PC-3 (cell line): ENCODE data around the gene VEGFB.

Source experiments
- EZH2 ChIP-seq: fragments of 300-600 bp; sonication (generic); IDR thresholded peaks from one replicate; pipeline ENCODE4 v1.6.1; 2017; ENCODE audit warnings: antibody characterized with exemption, mild to moderate bottlenecking, low read length; ENCODE audit not compliant: unreplicated experiment
- EZH2phosphoT487 ChIP-seq: fragments of 300-600 bp; sonication (generic); IDR thresholded peaks from 2 replicates; pipeline ENCODE4 v1.6.1; 2018; ENCODE audit warnings: mild to moderate bottlenecking, antibody characterized with exemption, low read length, borderline replicate concordance
- TF ChIP-seq, protein P1 (sequence below): fragments of 300-600 bp; sonication (generic); conservative IDR thresholded peaks from 2 replicates; pipeline ENCODE4 v1.5.1; 2017; ENCODE audit warnings: antibody characterized with exemption, low read depth, mild to moderate bottlenecking, low read length

DNA sequence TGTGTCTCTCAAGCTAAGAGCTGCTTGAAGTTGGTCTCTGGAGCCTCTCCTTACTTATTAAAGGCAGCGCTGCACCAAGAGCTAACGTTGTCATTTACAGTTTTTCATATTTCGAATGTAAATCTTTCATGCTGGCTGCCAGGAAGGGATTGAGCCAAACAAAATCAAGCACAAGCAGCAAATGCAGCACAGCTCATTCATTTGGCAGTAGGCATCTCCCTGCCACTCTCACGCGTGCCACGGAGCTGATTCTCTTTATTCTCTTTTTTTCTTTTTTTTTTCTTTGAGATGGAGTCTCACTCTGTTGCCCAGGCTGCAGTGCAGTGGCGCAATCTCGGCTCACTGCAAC is 1.4 kb upstream of the VEGFB start:
- TF ChIP-seq EZH2phosphoT487 (no peak), EZH2 (no peak)
- TF ChIP-seq, protein P1, sequence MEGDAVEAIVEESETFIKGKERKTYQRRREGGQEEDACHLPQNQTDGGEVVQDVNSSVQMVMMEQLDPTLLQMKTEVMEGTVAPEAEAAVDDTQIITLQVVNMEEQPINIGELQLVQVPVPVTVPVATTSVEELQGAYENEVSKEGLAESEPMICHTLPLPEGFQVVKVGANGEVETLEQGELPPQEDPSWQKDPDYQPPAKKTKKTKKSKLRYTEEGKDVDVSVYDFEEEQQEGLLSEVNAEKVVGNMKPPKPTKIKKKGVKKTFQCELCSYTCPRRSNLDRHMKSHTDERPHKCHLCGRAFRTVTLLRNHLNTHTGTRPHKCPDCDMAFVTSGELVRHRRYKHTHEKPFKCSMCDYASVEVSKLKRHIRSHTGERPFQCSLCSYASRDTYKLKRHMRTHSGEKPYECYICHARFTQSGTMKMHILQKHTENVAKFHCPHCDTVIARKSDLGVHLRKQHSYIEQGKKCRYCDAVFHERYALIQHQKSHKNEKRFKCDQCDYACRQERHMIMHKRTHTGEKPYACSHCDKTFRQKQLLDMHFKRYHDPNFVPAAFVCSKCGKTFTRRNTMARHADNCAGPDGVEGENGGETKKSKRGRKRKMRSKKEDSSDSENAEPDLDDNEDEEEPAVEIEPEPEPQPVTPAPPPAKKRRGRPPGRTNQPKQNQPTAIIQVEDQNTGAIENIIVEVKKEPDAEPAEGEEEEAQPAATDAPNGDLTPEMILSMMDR: no peak
